SU-DHL-6 (cell line): ENCODE results near the gene PMP22.

Source experiments
- H2AFZ ChIP-seq: fragments of 200-600 bp; sonication (generic); 2 replicates; pipeline ENCODE4 v1.6.1; 2014; ENCODE audit warnings: low read depth, mild to moderate bottlenecking, moderate library complexity, mixed read lengths, antibody characterized with exemption, low read length; ENCODE audit not compliant: severe bottlenecking
- H3F3A ChIP-seq: fragments of 200-600 bp; shearing (Covaris generic); 2 replicates; pipeline ENCODE4 v1.6.0; 2016; ENCODE audit warnings: antibody characterized with exemption, mild to moderate bottlenecking; ENCODE audit not compliant: insufficient read depth
- H3K27ac ChIP-seq: fragments of 200-600 bp; sonication (generic); 2 replicates; pipeline ENCODE4 v1.5.1; 2016; ENCODE audit warnings: low read depth, mild to moderate bottlenecking, low read length, moderate library complexity, mixed read lengths
- H3K27me3 ChIP-seq: fragments of 200-600 bp; sonication (generic), shearing (Covaris generic); 2 replicates; pipeline ENCODE4 v1.6.0; 2014; ENCODE audit warnings: mild to moderate bottlenecking, low read length
- H3K36me3 ChIP-seq: fragments of 200-600 bp; sonication (generic); 2 replicates; pipeline ENCODE4 v1.6.1; 2014; ENCODE audit warnings: mild to moderate bottlenecking, low read length, mixed read lengths
- H3K4me2 ChIP-seq: fragments of 300-600, 200-600 bp; shearing (Covaris generic), sonication (generic); 2 replicates; pipeline ENCODE4 v1.6.0; 2014; ENCODE audit warnings: low read length, low read depth, mild to moderate bottlenecking; ENCODE audit not compliant: poor library complexity, severe bottlenecking
- H3K4me3 ChIP-seq: fragments of 200-600 bp; sonication (generic); 2 replicates; pipeline ENCODE4 v1.5.1; 2014; ENCODE audit warnings: antibody characterized with exemption, low read length, mild to moderate bottlenecking, mixed read lengths; ENCODE audit not compliant: insufficient read depth, poor library complexity, severe bottlenecking
- H3K79me2 ChIP-seq: fragments of 200-600 bp; sonication (generic); 2 replicates; pipeline ENCODE4 v1.6.1; 2014; ENCODE audit warnings: mild to moderate bottlenecking, low read length, moderate library complexity; ENCODE audit not compliant: insufficient read depth
- H3K9ac ChIP-seq: fragments of 200-600 bp; sonication (generic); 2 replicates; pipeline ENCODE4 v1.7.0; 2014; ENCODE audit warnings: mild to moderate bottlenecking, low read length
- H3K9me2 ChIP-seq: fragments of 200-600 bp; sonication (generic); replicated peaks from 2 replicates; pipeline ENCODE4 v1.6.1; 2014; ENCODE audit warnings: low read length; ENCODE audit not compliant: insufficient read depth
- H3K9me3 ChIP-seq: fragments of 200-600 bp; sonication (generic); 2 replicates; pipeline ENCODE4 v1.6.1; 2014; ENCODE audit warnings: low read length, mixed read lengths; ENCODE audit not compliant: insufficient read depth
- H4K20me1 ChIP-seq: fragments of 200-600 bp; sonication (generic); 2 replicates; pipeline ENCODE4 v1.6.1; 2014; ENCODE audit warnings: low read depth, mild to moderate bottlenecking, antibody characterized with exemption, low read length, moderate library complexity, mixed read lengths
- CTCF ChIP-seq: fragments of 200-600 bp; sonication (generic); IDR thresholded peaks from one replicate; pipeline ENCODE4 v1.5.1; 2017; ENCODE audit warnings: antibody characterized with exemption, mild to moderate bottlenecking, low read length, moderate library complexity; ENCODE audit not compliant: insufficient read depth, poor library complexity, severe bottlenecking
- EZH2phosphoT487 ChIP-seq: fragments of 200-600 bp; sonication (generic), shearing (Covaris generic); conservative IDR thresholded peaks from 2 replicates; pipeline ENCODE4 v1.6.1; 2018; ENCODE audit warnings: mild to moderate bottlenecking, antibody characterized with exemption, low read length, moderate library complexity, mixed read lengths

The PMP22 gene

GRCh38 chr17:15256689-15257088 is 8.4 kb downstream of the PMP22 start:
- H3K4me2 ChIP-seq: no peak overlapping the region
- no peaks in the 10 kb centered on the region for H3F3A ChIP-seq
- TF ChIP-seq CTCF (no peak), EZH2phosphoT487 (no peak)
- no peak overlapping the region for H3K27ac ChIP-seq
- H3K9ac ChIP-seq: no peak overlapping the region
- no peaks in the 10 kb centered on the region for H4K20me1 ChIP-seq
- no peaks in the 10 kb centered on the region for H3K36me3 ChIP-seq
- H2AFZ ChIP-seq: no peak overlapping the region
- H3K27me3 ChIP-seq: no peaks in the 10 kb centered on the region
- no peaks in the 10 kb centered on the region for H3K9me3 ChIP-seq
- H3K4me3 ChIP-seq: no peak overlapping the region
- no peaks in the 10 kb centered on the region for H3K9me2 ChIP-seq
- no peaks in the 10 kb centered on the region for H3K79me2 ChIP-seq

- Histone ChIP-seq H3K27me3 (no peaks in the 10 kb centered on the region), H3K27ac (no peak overlapping the region), H4K20me1 (no peaks in the 10 kb centered on the region), H2AFZ (no peak overlapping the region), H3K9me2 (no peaks in the 10 kb centered on the region), H3K4me2 (no peak overlapping the region), H3K9me3 (no peaks in the 10 kb centered on the region), H3K36me3 (no peaks in the 10 kb centered on the region), H3K4me3 (no peak overlapping the region), H3F3A (no peaks in the 10 kb centered on the region), H3K9ac (no peak overlapping the region), H3K79me2 (no peaks in the 10 kb centered on the region)
- no peak for TF ChIP-seq CTCF
- no peak for TF ChIP-seq EZH2phosphoT487
These were observed 9.2 kb downstream of the PMP22 start for GRCh38 chr17:15255713-15256454.

GRCh38 chr17:15250135-15250860 is 14.8 kb downstream of the PMP22 start:
- H4K20me1 ChIP-seq: no peaks in the 10 kb centered on the region
- no peak overlapping the region for H3K27ac ChIP-seq
- H3K27me3 ChIP-seq: no peaks in the 10 kb centered on the region
- H3K36me3 ChIP-seq: no peaks in the 10 kb centered on the region
- H3F3A ChIP-seq: no peaks in the 10 kb centered on the region
- H3K79me2 ChIP-seq: no peaks in the 10 kb centered on the region
- TF ChIP-seq EZH2phosphoT487 (no peak), CTCF (no peak)
- H2AFZ ChIP-seq: no peak overlapping the region
- no peaks in the 10 kb centered on the region for H3K9me3 ChIP-seq
- no peak overlapping the region for H3K4me2 ChIP-seq
- no peaks in the 10 kb centered on the region for H3K9me2 ChIP-seq
- no peak overlapping the region for H3K4me3 ChIP-seq
- no peak overlapping the region for H3K9ac ChIP-seq
